ENCODE measurements around the gene MAP3K9. TPM values are rescaled to one million over a fixed set of nuclear protein-coding genes. Genes with fewer than 3 reads are reported as not detected.

MAP3K9 gene
- total and polyA plus RNA-seq, 2 of the 8 experiments (the other 6 are each of a cell fraction or from before 2014, with no cell fraction given): 9.8 to 24.7 TPM

- WGBS, 2 experiments (ENCODE audit: extremely low coverage in 1 of 2, insufficient coverage in 1 of 2, insufficient read length in 1 of 2, insufficient replicate concordance in 2 of 2, low coverage in 1 of 2, low lambda C conversion rate in 2 of 2, missing lambda C conversion rate in 1 of 2): 3% methylated on average over 12 of the region's 77 CpGs; no CpG with 5 or more reads in 1 of the 2 experiments
- peaks cover 0 to 69% of the 10 kb centered on the region in 2 experiments for H3K79me2 ChIP-seq (ENCODE audit: control insufficient read depth in 1 of 2, insufficient read depth in 2 of 2, low read length in 2 of 2)
- 0 out of 2 replicates have a peak, but pooled peaks have one; percentile 49 for TF ChIP-seq PHF8 (conservative IDR thresholded peaks at IDR 0.05; ENCODE audit: low read depth, low read length)
- TF ChIP-seq ATF2 (IDR thresholded peaks at IDR 0.05; ENCODE audit: low read length): no peak
- no peak for TF ChIP-seq CTCF (IDR thresholded peaks at IDR 0.05; ENCODE audit: control extremely low read depth in 1 of 3, insufficient read depth in 1 of 3, low read depth in 1 of 3, low read length in 3 of 3)
- no peak for TF ChIP-seq MAFK (IDR thresholded peaks at IDR 0.05; ENCODE audit: low read depth, low read length)
- TF ChIP-seq POLR2AphosphoS5 (IDR thresholded peaks at IDR 0.05; ENCODE audit: low read depth, low read length): 0 out of 2 replicates have a peak, but pooled peaks have one; percentile 54
- TF ChIP-seq POLR2A (IDR thresholded peaks at IDR 0.05; ENCODE audit: control extremely low read depth in 1 of 2, low read depth in 2 of 2, low read length in 2 of 2): peak in 1 of 2 experiments; percentile 25; a peak in 1 of 3 replicates
- peak; percentile 85 for TF ChIP-seq KDM4A (IDR thresholded peaks at IDR 0.05; ENCODE audit: low read depth, low read length, severe bottlenecking)
These were observed 693 bp downstream of the MAP3K9 start for GRCh38 chr14:70808416-70809224.

More at GRCh38 chr14:70808416-70809224, 693 bp downstream of the MAP3K9 start:
- Histone ChIP-seq H3K4me1 (replicated peaks in 1 of 4; ENCODE audit: control insufficient read depth in 3 of 4, insufficient read depth in 4 of 4, low read length in 3 of 4) (peaks cover 0 to 3% (median 2%) of the 10 kb centered on the region in 4 experiments; a peak in 4 of 7 replicates), H3K27ac (ENCODE audit: low read depth, low read length) (no peak overlapping the region), H3K27me3 (replicated peaks in 1 of 4; ENCODE audit: control insufficient read depth in 3 of 4, extremely low read depth in 1 of 4, insufficient read depth in 3 of 4, low read length in 3 of 4) (no peaks in the 10 kb centered on the region), H3K4me3 (ENCODE audit: extremely low read depth in 1 of 4, insufficient read depth in 2 of 4, low read depth in 3 of 4, low read length in 4 of 4) (peak overlapping the region; percentile 66 to 88 (median 71)), H3K56ac (replicated peaks; ENCODE audit: insufficient read length, low read depth, low read length) (no peak overlapping the region), H3K4me2 (ENCODE audit: insufficient read depth in 1 of 2, low read depth in 2 of 2, low read length in 2 of 2) (peak overlapping the region; percentile 76 to 87), H2BK20ac (ENCODE audit: low read length) (no peak overlapping the region), H3K79me1 (ENCODE audit: low read depth, low read length) (peaks cover 4% of the 10 kb centered on the region; the same call in 1 of the 2 replicates), H3K18ac (ENCODE audit: extremely low read depth, low read length) (peak overlapping the region; percentile 72), H2BK12ac (ENCODE audit: low read depth, low read length) (no peak overlapping the region), H3K36me3 (ENCODE audit: control insufficient read depth in 2 of 4, insufficient read depth in 4 of 4, low read length in 3 of 4) (no peaks in the 10 kb centered on the region), H2BK120ac (replicated peaks; ENCODE audit: low read depth, low read length) (no peak overlapping the region), H4K5ac (ENCODE audit: insufficient read length, low read depth, low read length) (no peak overlapping the region), H3K9ac (replicated peaks in 1 of 4; ENCODE audit: extremely low read depth in 1 of 4, low read depth in 3 of 4, low read length in 3 of 4) (peak overlapping the region in 3 of 4 experiments; percentile 46 to 83 (median 62); a peak in 6 of 7 replicates), H3K14ac (ENCODE audit: insufficient read length) (no peak overlapping the region), H3K23me2 (ENCODE audit: low read depth, low read length) (peaks cover 9% of the 10 kb centered on the region), H4K8ac (ENCODE audit: extremely low read depth, insufficient read depth, low read length) (peak overlapping the region; percentile 76), H2AFZ (ENCODE audit: low read length) (no peak overlapping the region), H3K9me3 (ENCODE audit: insufficient read depth in 2 of 2, low read depth in 1 of 2, low read length in 1 of 2) (no peaks in the 10 kb centered on the region), H3K23ac (ENCODE audit: insufficient read length) (no peak overlapping the region), H2BK5ac (ENCODE audit: low read depth, low read length) (no peak overlapping the region), H2BK15ac (ENCODE audit: low read length) (no peak overlapping the region), H3K4ac (replicated peaks; ENCODE audit: insufficient read length, low read depth, low read length) (no peak overlapping the region), H4K20me1 (replicated peaks in 1 of 2; ENCODE audit: control insufficient read depth in 1 of 2, insufficient read depth in 2 of 2, low read length in 2 of 2) (peaks cover 5 to 11% of the 10 kb centered on the region in 2 experiments), H2AK5ac (ENCODE audit: low read depth, low read length) (no peak overlapping the region), H4K91ac (replicated peaks; ENCODE audit: insufficient read length, low read length) (no peak overlapping the region)
- ChIA-PET CTCF (ENCODE audit: partially characterized antibody) (interaction anchor here (1.3 to 3.6 kb wide), 4 partner anchors 10 to 187 kb away, joined by 4 to 18 read pairs (median 7); no protein-coding TSS in a partner anchor), POLR2A (ENCODE audit: partially characterized antibody) (interaction anchor here (0.7 to 3.6 kb wide), 14 partner anchors 9 to 778 kb away, joined by 3 to 57 read pairs (median 4); no protein-coding TSS in a partner anchor)
- DNase-seq (ENCODE audit: low read depth in 1 of 2, low spot score in 2 of 2) (peak in 1 of 2 experiments; percentile 73), FAIRE-seq (no peak)

Data from H1 (cell line).